H1 (cell line): ENCODE results near the gene AP3S1.
"Not testable (repeated sequence)": the region's sequence is repeated elsewhere in the genome, so short reads cannot be mapped to it uniquely, and the experiment has no call there.

Experiments used
- BCL11A ChIP-seq, 2 experiments: IDR thresholded peaks; one replicate each; pipeline ENCODE4 v1.6.1; 2011; ENCODE audit warnings: low read depth in 2 of 2, low read length in 2 of 2, mild to moderate bottlenecking in 2 of 2
- CTCF ChIP-seq, 3 experiments: IDR thresholded peaks; 1 replicate in 2 of 3; 2 replicates in 1 of 3; pipeline versions ENCODE4 v1.5.1 to v1.6.1; 2011; ENCODE audit warnings: low read length in 3 of 3, mild to moderate bottlenecking in 3 of 3, inconsistent platforms in 2 of 3, low read depth in 1 of 3, moderate library complexity in 1 of 3; ENCODE audit not compliant: insufficient read depth in 1 of 3; ENCODE audit errors: control extremely low read depth in 1 of 3
- GTF2F1 ChIP-seq: IDR thresholded peaks from 2 replicates; pipeline ENCODE4 v1.6.1; 2012; ENCODE audit warnings: low read depth, low read length, improper control_type of control experiment, borderline replicate concordance
- HDAC2 ChIP-seq, 2 experiments: fragments of 300-600 bp in 1 of 2; sonication (generic) in 1 of 2; IDR thresholded peaks; 2 replicates each; pipeline ENCODE4 v1.6.1; 2011 to 2012; ENCODE audit warnings: low read depth in 2 of 2, low read length in 2 of 2, mild to moderate bottlenecking in 2 of 2, moderate library complexity in 2 of 2, borderline replicate concordance in 1 of 2, inconsistent platforms in 1 of 2
- MAFK ChIP-seq: IDR thresholded peaks from 2 replicates; pipeline ENCODE4 v1.6.1; 2012; ENCODE audit warnings: low read depth, mild to moderate bottlenecking, improper control_type of control experiment, low read length
- POLR2A ChIP-seq, 2 experiments: IDR thresholded peaks; 1 replicate in 1 of 2; 2 replicates in 1 of 2; pipeline ENCODE4 v1.6.1; 2011; ENCODE audit warnings: low read depth in 2 of 2, low read length in 2 of 2, mild to moderate bottlenecking in 2 of 2; ENCODE audit errors: control extremely low read depth in 1 of 2

GRCh38 chr5:115928578-115929407, 87.1 kb downstream of the AP3S1 start:
- not testable (repeated sequence) for TF ChIP-seq POLR2A (IDR thresholded peaks at IDR 0.05; ENCODE audit: control extremely low read depth in 1 of 2, low read depth in 2 of 2, low read length in 2 of 2); MAFK; BCL11A (IDR thresholded peaks at IDR 0.05; ENCODE audit: low read depth in 2 of 2, low read length in 2 of 2); CTCF (IDR thresholded peaks at IDR 0.05; ENCODE audit: control extremely low read depth in 1 of 3, insufficient read depth in 1 of 3, low read depth in 1 of 3, low read length in 3 of 3); GTF2F1; HDAC2 (IDR thresholded peaks at IDR 0.05; ENCODE audit: borderline replicate concordance in 1 of 2, low read depth in 2 of 2, low read length in 2 of 2)
